LNCAP (cell line): ENCODE measurements around the gene ZNF675.

Experiments used
- CTCF ChIP-seq: fragments of 450-650 bp; IDR thresholded peaks from 2 replicates; pipeline ENCODE4 v1.5.1; 2017; ENCODE audit warnings: mild to moderate bottlenecking

ZNF675 gene

GRCh38 chr19:23686621-23687423, at the start of gene ZNF675:
ZNF675 (minus strand) TSS chr19:23687212; CDS start chr19:23687033, 179 bp downstream.
- peak; percentile 11; the same call in 1 of the 2 replicates for TF ChIP-seq CTCF

- TF ChIP-seq CTCF = no peak
Measured at GRCh38 chr19:23718802-23719201, 31.8 kb upstream of the ZNF675 start.

- no peak for TF ChIP-seq CTCF
Measured at GRCh38 chr19:23716792-23717191, 29.8 kb upstream of the ZNF675 start.

GRCh38 chr19:23709347-23709746, 22.3 kb upstream of the ZNF675 start:
- TF ChIP-seq CTCF = no peak

GRCh38 chr19:23706657-23707056, 19.6 kb upstream of the ZNF675 start:
- TF ChIP-seq CTCF = no peak

GRCh38 chr19:23699521-23699860, 12.5 kb upstream of the ZNF675 start:
- no peak for TF ChIP-seq CTCF

- TF ChIP-seq CTCF = no peak
Measured at GRCh38 chr19:23698711-23699520, 11.9 kb upstream of the ZNF675 start.
